Natural killer cell (primary cell): ENCODE measurements around the gene RPL35. TPM values are rescaled to one million over a fixed set of nuclear protein-coding genes. Genes with fewer than 3 reads are reported as not detected.
A peak's percentile ranks its signal among the peaks of the same experiment; 100 is the strongest.

Source experiments
- ATAC-seq, 3 donors: fragments of 150-1000 bp in 2 of 3; fragments of 200-7000 bp in 1 of 3; cut with Tn5 transposase; 1 replicate in 1 of 3; 2 replicates in 2 of 3; pipeline ENCODE4 v1.10.0; 2021; ENCODE audit warnings: mild to moderate bottlenecking in 2 of 3, moderate library complexity in 2 of 3
- DNase-seq, 2 donors: peaks; one replicate each; pipeline versions ENCODE4 v3.0.0 to v3.0.0-alpha.2; 2013 to 2021; ENCODE audit warnings: mixed read lengths in 1 of 2
- H3K27ac ChIP-seq: one replicate; pipeline ENCODE4 v1.5.1; 2013; ENCODE audit warnings: mild to moderate bottlenecking, low read length
- H3K27me3 ChIP-seq: one replicate; pipeline ENCODE4 v1.6.1; 2013; ENCODE audit warnings: low read length; ENCODE audit not compliant: control insufficient read depth, insufficient read depth
- H3K36me3 ChIP-seq: one replicate; pipeline ENCODE4 v1.6.1; 2013; ENCODE audit warnings: low read length; ENCODE audit not compliant: control insufficient read depth, insufficient read depth
- H3K4me1 ChIP-seq: one replicate; pipeline ENCODE4 v1.6.1; 2013; ENCODE audit warnings: low read length; ENCODE audit not compliant: control insufficient read depth, insufficient read depth
- H3K4me3 ChIP-seq: one replicate; pipeline ENCODE4 v1.5.1; 2013; ENCODE audit warnings: low read length
- H3K9me3 ChIP-seq: one replicate; pipeline ENCODE4 v1.6.1; 2013; ENCODE audit warnings: low read length; ENCODE audit not compliant: control insufficient read depth, insufficient read depth
- H3K27ac Mint-ChIP-seq, 2 donors: one replicate each; pipeline ENCODE4 v1.8.0; 2022; ENCODE audit warnings: mild to moderate bottlenecking in 2 of 2, mixed read lengths in 2 of 2, moderate library complexity in 1 of 2
- H3K27me3 Mint-ChIP-seq, 2 donors: one replicate each; pipeline ENCODE4 v1.8.0; 2022; ENCODE audit warnings: low read depth in 2 of 2, mixed read lengths in 2 of 2
- H3K36me3 Mint-ChIP-seq: one replicate; pipeline ENCODE4 v1.8.0; 2022; ENCODE audit warnings: mixed read lengths
- H3K4me1 Mint-ChIP-seq, 2 donors: one replicate each; pipeline ENCODE4 v1.8.0; 2022; ENCODE audit warnings: mixed read lengths in 2 of 2
- H3K4me3 Mint-ChIP-seq: one replicate; pipeline ENCODE4 v1.8.0; 2022; ENCODE audit warnings: mild to moderate bottlenecking, moderate library complexity, mixed read lengths
- H3K9me3 Mint-ChIP-seq, 2 donors: one replicate each; pipeline ENCODE4 v1.8.0; 2022; ENCODE audit warnings: mixed read lengths in 2 of 2
- CTCF ChIP-seq: fragments of 200-600 bp; IDR thresholded peaks from one replicate; pipeline ENCODE4 v1.8.0; 2022; ENCODE audit warnings: antibody characterized with exemption
- WGBS: methylation state at CpG from one replicate; pipeline ENCODE4 v1.1.7; 2013; ENCODE audit warnings: missing lambda C conversion rate; ENCODE audit not compliant: insufficient coverage; 5-methylcytosine and 5-hydroxymethylcytosine counted together
- intact Hi-C: fragments of 100-400 bp; cut with micrococcal nuclease; formaldehyde crosslinking; loops from one replicate; pipeline ENCODE4 v1.14.2; 2022
- total RNA-seq, 4 donors: library from RNA; stranded (reverse); fragments of 120-200 nt in 1 of 4; gene quantifications; one replicate each; pipeline versions ENCODE4 v1.2.3 to v1.2.4, GENCODE V29; 2013 to 2022

RPL35 gene
- total RNA-seq, 3 donors from 2014 or later (not counting 1 experiment from before 2014, with no cell fraction given): 716 to 896 (median 795) TPM

DNA sequence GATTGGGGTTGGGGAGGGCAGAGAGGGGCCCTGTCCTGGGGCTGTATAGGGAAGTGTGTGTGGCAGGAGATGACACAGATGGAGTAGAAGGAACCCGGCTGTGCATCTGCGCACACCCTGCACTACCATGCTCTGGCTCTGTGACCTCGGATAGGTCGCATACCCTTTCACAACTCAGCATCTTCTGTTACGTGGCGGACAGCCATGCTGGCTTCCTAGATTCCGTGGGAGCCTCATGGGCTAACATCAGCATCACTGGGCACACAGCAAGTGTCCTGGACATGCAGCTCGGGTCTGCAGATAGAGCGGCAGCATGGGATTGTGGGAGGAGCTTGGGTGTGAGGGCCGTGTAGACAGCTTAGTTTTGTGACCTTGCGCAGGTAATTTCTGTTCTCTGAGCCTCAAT lies 9.4 kb upstream of the RPL35 start:
- intact Hi-C loops: loop anchor here (5.0 kb wide), 2 partner anchors 99 to 249 kb away; partner anchors contain the start of gene NR6A1
- peak overlapping the region; percentile 97 for H3K4me3 Mint-ChIP-seq
- no peak for DNase-seq
- no peaks in the 10 kb centered on the region for H3K27me3 Mint-ChIP-seq
- Histone ChIP-seq H3K36me3 (peaks cover 28% of the 10 kb centered on the region), H3K27ac (peak overlapping the region; percentile 96), H3K4me1 (peaks cover 76% of the 10 kb centered on the region), H3K4me3 (peak overlapping the region; percentile 96), H3K27me3 (no peaks in the 10 kb centered on the region), H3K9me3 (no peaks in the 10 kb centered on the region)
- peaks cover 65% of the 10 kb centered on the region in 2 donors for H3K4me1 Mint-ChIP-seq
- peaks cover 6% of the 10 kb centered on the region for H3K36me3 Mint-ChIP-seq
- no peak for ATAC-seq
- no peaks in the 10 kb centered on the region for H3K9me3 Mint-ChIP-seq
- 43% methylated on average over 11 of the region's 11 CpGs for WGBS
- TF ChIP-seq CTCF: no peak
- peak overlapping the region; percentile 97 for H3K27ac Mint-ChIP-seq

DNA sequence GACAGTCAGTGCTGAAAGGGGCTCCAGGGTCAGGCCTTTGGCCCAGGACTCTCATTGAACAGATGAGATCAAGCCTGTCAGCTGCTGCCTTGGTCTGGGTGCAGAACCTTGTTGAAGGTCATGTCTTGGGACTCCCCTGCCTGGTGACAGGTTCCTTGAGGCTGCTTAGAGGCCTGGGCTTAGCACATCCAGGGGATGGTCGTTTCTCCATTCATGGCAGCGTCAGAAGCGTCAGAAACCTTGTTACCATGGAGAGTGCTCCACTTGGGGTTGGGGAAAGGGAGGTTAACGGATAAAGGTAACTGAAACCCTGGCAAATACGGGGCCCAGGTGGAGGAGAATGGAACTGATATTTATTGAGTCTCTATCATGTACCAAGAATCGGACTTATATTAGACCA lies 9.0 kb upstream of the RPL35 start:
- H3K27me3 Mint-ChIP-seq: no peaks in the 10 kb centered on the region

GRCh38 chr9:124869986-124870560 lies 8.3 kb upstream of the RPL35 start:
- peaks cover 60% of the 10 kb centered on the region in 2 donors for H3K4me1 Mint-ChIP-seq
- under 1% methylated on average over 12 of the region's 12 CpGs for WGBS
- TF ChIP-seq CTCF: no peak
- Histone ChIP-seq H3K27ac (peak overlapping the region; percentile 96), H3K9me3 (no peaks in the 10 kb centered on the region), H3K4me1 (peaks cover 65% of the 10 kb centered on the region), H3K36me3 (peaks cover 18% of the 10 kb centered on the region), H3K27me3 (no peaks in the 10 kb centered on the region), H3K4me3 (peak overlapping the region; percentile 96)
- H3K27ac Mint-ChIP-seq: peak overlapping the region; percentile 97
- ATAC-seq (peak; percentile 70 to 84 (median 70)), DNase-seq (peak; percentile 84 to 90)
- H3K9me3 Mint-ChIP-seq: no peaks in the 10 kb centered on the region
- no peaks in the 10 kb centered on the region for H3K27me3 Mint-ChIP-seq
- intact Hi-C loops: loop anchor here (1.0 to 10.0 kb wide), 7 partner anchors 8 to 375 kb away; partner anchors contain the start of genes ARPC5L, GOLGA1, HSPA5 and NR6A1
- H3K4me3 Mint-ChIP-seq: peak overlapping the region; percentile 97
- H3K36me3 Mint-ChIP-seq: peaks cover 6% of the 10 kb centered on the region

More for the DNA sequence above, 9.0 kb upstream of the RPL35 start:
- intact Hi-C loops: loop anchor here (1.0 to 5.0 kb wide), 5 partner anchors 8 to 248 kb away; partner anchors contain the start of genes ARPC5L, GOLGA1, NR6A1 and WDR38
- H3K4me1 ChIP-seq: peaks cover 71% of the 10 kb centered on the region
- peaks cover 65% of the 10 kb centered on the region in 2 donors for H3K4me1 Mint-ChIP-seq
- peak in 1 of 3 donors; percentile 4 for ATAC-seq
- WGBS: 15% methylated on average over 6 of the region's 6 CpGs
- peak overlapping the region; percentile 96 for H3K27ac ChIP-seq
- H3K36me3 Mint-ChIP-seq: peaks cover 6% of the 10 kb centered on the region
- H3K9me3 Mint-ChIP-seq: no peaks in the 10 kb centered on the region
- DNase-seq: peak in 1 of 2 donors; percentile 33
- no peaks in the 10 kb centered on the region for H3K9me3 ChIP-seq
- H3K4me3 ChIP-seq: peak overlapping the region; percentile 96
- H3K4me3 Mint-ChIP-seq: peak overlapping the region; percentile 97
- H3K27ac Mint-ChIP-seq: peak overlapping the region; percentile 97
- no peaks in the 10 kb centered on the region for H3K27me3 ChIP-seq
- peaks cover 25% of the 10 kb centered on the region for H3K36me3 ChIP-seq
- TF ChIP-seq CTCF: no peak
